ENCODE data around the gene SETD7.

GRCh38 chr4:139554642-139554892, 1.5 kb downstream of the SETD7 start:
- TF ChIP-seq REST (IDR thresholded peaks at IDR 0.05; ENCODE audit: borderline replicate concordance) (no peak), EZH2 (IDR thresholded peaks at IDR 0.05; ENCODE audit: borderline replicate concordance, insufficient read depth, low read length, poor library complexity, severe bottlenecking) (no peak), TAF1 (IDR thresholded peaks at IDR 0.05; ENCODE audit: low read depth) (no peak), MXI1 (conservative IDR thresholded peaks at IDR 0.05; ENCODE audit: poor library complexity, severe bottlenecking) (no peak), SMC3 (conservative IDR thresholded peaks at IDR 0.05; ENCODE audit: poor library complexity) (no peak), POLR2AphosphoS5 (IDR thresholded peaks at IDR 0.05) (no peak)
- TF ChIP-seq, protein P1, sequence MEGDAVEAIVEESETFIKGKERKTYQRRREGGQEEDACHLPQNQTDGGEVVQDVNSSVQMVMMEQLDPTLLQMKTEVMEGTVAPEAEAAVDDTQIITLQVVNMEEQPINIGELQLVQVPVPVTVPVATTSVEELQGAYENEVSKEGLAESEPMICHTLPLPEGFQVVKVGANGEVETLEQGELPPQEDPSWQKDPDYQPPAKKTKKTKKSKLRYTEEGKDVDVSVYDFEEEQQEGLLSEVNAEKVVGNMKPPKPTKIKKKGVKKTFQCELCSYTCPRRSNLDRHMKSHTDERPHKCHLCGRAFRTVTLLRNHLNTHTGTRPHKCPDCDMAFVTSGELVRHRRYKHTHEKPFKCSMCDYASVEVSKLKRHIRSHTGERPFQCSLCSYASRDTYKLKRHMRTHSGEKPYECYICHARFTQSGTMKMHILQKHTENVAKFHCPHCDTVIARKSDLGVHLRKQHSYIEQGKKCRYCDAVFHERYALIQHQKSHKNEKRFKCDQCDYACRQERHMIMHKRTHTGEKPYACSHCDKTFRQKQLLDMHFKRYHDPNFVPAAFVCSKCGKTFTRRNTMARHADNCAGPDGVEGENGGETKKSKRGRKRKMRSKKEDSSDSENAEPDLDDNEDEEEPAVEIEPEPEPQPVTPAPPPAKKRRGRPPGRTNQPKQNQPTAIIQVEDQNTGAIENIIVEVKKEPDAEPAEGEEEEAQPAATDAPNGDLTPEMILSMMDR (IDR thresholded peaks at IDR 0.05; ENCODE audit: poor library complexity, severe bottlenecking): no peak
